NCI-H2107 (cell line): Measurements from ENCODE around the gene ART3.

Experiments
- DNase-seq: peaks from one replicate; lab custom pipeline; 2025; lab: John Stamatoyannopoulos, UW

The ART3 gene

GRCh38 chr4:76148142-76148865 lies 73.8 kb downstream of the ART3 start, which contains the start of gene NUP54:
Gene NUP54, minus strand, starts transcription at chr4:76148397. Its CDS starts 23 bp downstream, at chr4:76148374.
- peak; percentile 74 for DNase-seq

- no peak for DNase-seq
Measured at GRCh38 chr4:76153356-76153755, 78.8 kb downstream of the ART3 start.

GRCh38 chr4:76155979-76156378 lies 81.5 kb downstream of the ART3 start:
- no peak for DNase-seq

GRCh38 chr4:76156635-76157034 lies 82.1 kb downstream of the ART3 start:
- no peak for DNase-seq

GRCh38 chr4:76160355-76160754 lies 85.8 kb downstream of the ART3 start:
- no peak for DNase-seq
